ENCODE results near the gene LRRN1. TPM values are rescaled to one million over a fixed set of nuclear protein-coding genes. Genes with fewer than 3 reads are reported as not detected.

The LRRN1 gene
- total and polyA plus RNA-seq, 2 donors (not counting 1 experiment from before 2014, with no cell fraction given) = 0.02 to 0.33 TPM

- H3K27me3 ChIP-seq (ENCODE audit: control insufficient read depth, insufficient read depth, low read length) = no peaks in the 10 kb centered on the region
- no peak for TF ChIP-seq EZH2 (IDR thresholded peaks at IDR 0.05; ENCODE audit: low read length, missing control alignments)
- TF ChIP-seq, protein P1, sequence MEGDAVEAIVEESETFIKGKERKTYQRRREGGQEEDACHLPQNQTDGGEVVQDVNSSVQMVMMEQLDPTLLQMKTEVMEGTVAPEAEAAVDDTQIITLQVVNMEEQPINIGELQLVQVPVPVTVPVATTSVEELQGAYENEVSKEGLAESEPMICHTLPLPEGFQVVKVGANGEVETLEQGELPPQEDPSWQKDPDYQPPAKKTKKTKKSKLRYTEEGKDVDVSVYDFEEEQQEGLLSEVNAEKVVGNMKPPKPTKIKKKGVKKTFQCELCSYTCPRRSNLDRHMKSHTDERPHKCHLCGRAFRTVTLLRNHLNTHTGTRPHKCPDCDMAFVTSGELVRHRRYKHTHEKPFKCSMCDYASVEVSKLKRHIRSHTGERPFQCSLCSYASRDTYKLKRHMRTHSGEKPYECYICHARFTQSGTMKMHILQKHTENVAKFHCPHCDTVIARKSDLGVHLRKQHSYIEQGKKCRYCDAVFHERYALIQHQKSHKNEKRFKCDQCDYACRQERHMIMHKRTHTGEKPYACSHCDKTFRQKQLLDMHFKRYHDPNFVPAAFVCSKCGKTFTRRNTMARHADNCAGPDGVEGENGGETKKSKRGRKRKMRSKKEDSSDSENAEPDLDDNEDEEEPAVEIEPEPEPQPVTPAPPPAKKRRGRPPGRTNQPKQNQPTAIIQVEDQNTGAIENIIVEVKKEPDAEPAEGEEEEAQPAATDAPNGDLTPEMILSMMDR (conservative IDR thresholded peaks at IDR 0.05 in 1 of 2, IDR thresholded peaks at IDR 0.05 in 1 of 2; ENCODE audit: low read depth in 1 of 2, low read length in 2 of 2) = no peak
- no peak overlapping the region for H3K27ac ChIP-seq (ENCODE audit: insufficient read depth, low read length)
- H3K9ac ChIP-seq (ENCODE audit: insufficient read depth, low read length) = no peak overlapping the region
- no peaks in the 10 kb centered on the region for H4K20me1 ChIP-seq (ENCODE audit: control insufficient read depth, extremely low read depth, insufficient read depth, low read length)
- no peak overlapping the region for H3K4me3 ChIP-seq (replicated peaks in 1 of 4; ENCODE audit: control extremely low read depth in 1 of 4, insufficient read depth in 1 of 4, low read depth in 3 of 4, low read length in 4 of 4)
- no peaks in the 10 kb centered on the region for H3K79me2 ChIP-seq (ENCODE audit: control insufficient read depth, insufficient read depth, low read length)
- no peak for DNase-seq (ENCODE audit: low read depth in 2 of 2)
- no peaks in the 10 kb centered on the region for H3K9me3 ChIP-seq (ENCODE audit: control insufficient read depth, insufficient read depth, low read depth, low read length)
- no peak overlapping the region for H2AFZ ChIP-seq (ENCODE audit: low read length)
- no peaks in the 10 kb centered on the region for H3K36me3 ChIP-seq (ENCODE audit: control insufficient read depth, insufficient read depth, low read length)
- no peak overlapping the region for H3K4me2 ChIP-seq (ENCODE audit: extremely low read depth, insufficient read depth, low read length)
- H3K4me1 ChIP-seq (ENCODE audit: control insufficient read depth, extremely low read depth, insufficient read depth, low read length) = no peaks in the 10 kb centered on the region
These were observed 21.0 kb upstream of the LRRN1 start for GRCh38 chr3:3778216-3778615.

- Histone ChIP-seq H3K4me3 (replicated peaks in 1 of 4; ENCODE audit: control extremely low read depth in 1 of 4, insufficient read depth in 1 of 4, low read depth in 3 of 4, low read length in 4 of 4) (no peak overlapping the region), H3K27me3 (ENCODE audit: control insufficient read depth, insufficient read depth, low read length) (no peaks in the 10 kb centered on the region), H3K4me2 (ENCODE audit: extremely low read depth, insufficient read depth, low read length) (no peak overlapping the region), H3K36me3 (ENCODE audit: control insufficient read depth, insufficient read depth, low read length) (no peaks in the 10 kb centered on the region), H3K9me3 (ENCODE audit: control insufficient read depth, insufficient read depth, low read depth, low read length) (no peaks in the 10 kb centered on the region), H3K4me1 (ENCODE audit: control insufficient read depth, extremely low read depth, insufficient read depth, low read length) (no peaks in the 10 kb centered on the region), H3K79me2 (ENCODE audit: control insufficient read depth, insufficient read depth, low read length) (no peaks in the 10 kb centered on the region), H2AFZ (ENCODE audit: low read length) (no peak overlapping the region), H3K27ac (ENCODE audit: insufficient read depth, low read length) (no peak overlapping the region), H4K20me1 (ENCODE audit: control insufficient read depth, extremely low read depth, insufficient read depth, low read length) (no peaks in the 10 kb centered on the region), H3K9ac (ENCODE audit: insufficient read depth, low read length) (no peak overlapping the region)
- no peak for TF ChIP-seq EZH2 (IDR thresholded peaks at IDR 0.05; ENCODE audit: low read length, missing control alignments)
- TF ChIP-seq, protein P1 (conservative IDR thresholded peaks at IDR 0.05 in 1 of 2, IDR thresholded peaks at IDR 0.05 in 1 of 2; ENCODE audit: low read depth in 1 of 2, low read length in 2 of 2) = no peak
- peak in 1 of 2 donors; percentile 82 for DNase-seq (ENCODE audit: low read depth in 2 of 2)
These were observed 20.5 kb upstream of the LRRN1 start for GRCh38 chr3:3778641-3779270.

GRCh38 chr3:3782457-3782856 lies 16.8 kb upstream of the LRRN1 start:
- no peak overlapping the region for H3K4me3 ChIP-seq (replicated peaks in 1 of 4; ENCODE audit: control extremely low read depth in 1 of 4, insufficient read depth in 1 of 4, low read depth in 3 of 4, low read length in 4 of 4)
- TF ChIP-seq EZH2 (IDR thresholded peaks at IDR 0.05; ENCODE audit: low read length, missing control alignments) = no peak
- TF ChIP-seq, protein P1 (conservative IDR thresholded peaks at IDR 0.05 in 1 of 2, IDR thresholded peaks at IDR 0.05 in 1 of 2; ENCODE audit: low read depth in 1 of 2, low read length in 2 of 2) = no peak
- no peak overlapping the region for H2AFZ ChIP-seq (ENCODE audit: low read length)
- no peaks in the 10 kb centered on the region for H3K27me3 ChIP-seq (ENCODE audit: control insufficient read depth, insufficient read depth, low read length)
- no peak for DNase-seq (ENCODE audit: low read depth in 2 of 2)
- H3K36me3 ChIP-seq (ENCODE audit: control insufficient read depth, insufficient read depth, low read length) = no peaks in the 10 kb centered on the region
- no peak overlapping the region for H3K4me2 ChIP-seq (ENCODE audit: extremely low read depth, insufficient read depth, low read length)
- no peaks in the 10 kb centered on the region for H3K79me2 ChIP-seq (ENCODE audit: control insufficient read depth, insufficient read depth, low read length)
- H3K9me3 ChIP-seq (ENCODE audit: control insufficient read depth, insufficient read depth, low read depth, low read length) = no peaks in the 10 kb centered on the region
- H3K9ac ChIP-seq (ENCODE audit: insufficient read depth, low read length) = no peak overlapping the region
- H3K4me1 ChIP-seq (ENCODE audit: control insufficient read depth, extremely low read depth, insufficient read depth, low read length) = no peaks in the 10 kb centered on the region
- H3K27ac ChIP-seq (ENCODE audit: insufficient read depth, low read length) = no peak overlapping the region
- H4K20me1 ChIP-seq (ENCODE audit: control insufficient read depth, extremely low read depth, insufficient read depth, low read length) = no peaks in the 10 kb centered on the region

Measured in fibroblast of lung (primary cell).